ENCODE data around the gene CIB2. TPM values are rescaled to one million over a fixed set of nuclear protein-coding genes. Genes with fewer than 3 reads are reported as not detected.

The CIB2 gene
- total and polyA plus RNA-seq, 3 donors from 2014 or later = 24.9 to 43.6 (median 34.3) TPM

DNA sequence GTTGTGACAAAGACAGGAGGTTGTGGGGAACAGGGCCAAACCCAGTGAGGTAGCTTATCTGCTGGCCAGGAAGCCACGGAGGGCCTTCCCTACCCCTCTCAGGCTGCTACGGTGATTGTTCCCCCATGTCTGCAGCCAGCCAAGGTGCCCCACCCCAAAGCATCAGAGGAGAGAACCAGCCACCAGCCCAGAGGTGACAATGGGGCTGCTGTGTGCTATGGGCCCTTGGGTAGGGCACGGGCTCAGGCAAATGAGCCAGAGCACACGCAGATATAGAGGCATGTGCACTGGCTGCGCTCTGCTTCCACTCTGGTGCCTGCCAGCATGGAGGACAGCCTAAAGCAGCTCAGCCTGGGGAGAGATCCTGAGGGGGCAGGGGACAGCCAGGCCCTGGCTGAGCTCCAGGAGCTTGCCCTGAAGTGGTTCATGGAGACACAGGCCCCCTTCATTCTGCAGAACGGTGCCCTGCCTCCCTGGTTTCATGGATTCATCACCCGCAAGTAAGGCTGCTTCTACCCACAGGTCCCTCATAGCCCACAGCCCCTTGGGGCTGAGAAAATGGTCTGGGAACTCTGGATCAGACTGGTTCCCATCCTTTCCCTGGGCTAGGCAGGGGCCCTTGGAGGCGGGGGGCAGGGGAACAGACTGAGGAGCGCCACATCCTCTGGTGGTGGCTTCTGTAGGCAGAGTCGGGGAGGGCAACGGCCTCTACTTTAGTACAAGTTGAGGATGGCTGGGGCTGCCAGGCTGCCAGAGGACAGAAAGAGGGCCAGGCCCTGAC, 38.8 kb downstream of the CIB2 start, which contains the start of gene SH2D7:
Gene SH2D7 (plus strand): TSS at position 301 of the 781 bp plus-strand sequence. CDS start 24 bp downstream, at position 325.
- Histone ChIP-seq H3K4me3 (no peak within 1 kb of the TSS), H3K9me3 (no peaks in the 10 kb centered on the region), H3K27me3 (no peaks in the 10 kb centered on the region), H3K27ac (no peak within 1 kb of the TSS), H3K36me3 (ENCODE audit: low read depth, missing control alignments) (no peaks in the 10 kb centered on the region), H3K4me1 (no peaks in the 10 kb centered on the region)
- WGBS, 2 donors = 74 to 76% methylated on average over 4 to 11 of the region's 11 CpGs
- TF ChIP-seq POLR2A (IDR thresholded peaks at IDR 0.05) = no peak
- TF ChIP-seq, protein P1, sequence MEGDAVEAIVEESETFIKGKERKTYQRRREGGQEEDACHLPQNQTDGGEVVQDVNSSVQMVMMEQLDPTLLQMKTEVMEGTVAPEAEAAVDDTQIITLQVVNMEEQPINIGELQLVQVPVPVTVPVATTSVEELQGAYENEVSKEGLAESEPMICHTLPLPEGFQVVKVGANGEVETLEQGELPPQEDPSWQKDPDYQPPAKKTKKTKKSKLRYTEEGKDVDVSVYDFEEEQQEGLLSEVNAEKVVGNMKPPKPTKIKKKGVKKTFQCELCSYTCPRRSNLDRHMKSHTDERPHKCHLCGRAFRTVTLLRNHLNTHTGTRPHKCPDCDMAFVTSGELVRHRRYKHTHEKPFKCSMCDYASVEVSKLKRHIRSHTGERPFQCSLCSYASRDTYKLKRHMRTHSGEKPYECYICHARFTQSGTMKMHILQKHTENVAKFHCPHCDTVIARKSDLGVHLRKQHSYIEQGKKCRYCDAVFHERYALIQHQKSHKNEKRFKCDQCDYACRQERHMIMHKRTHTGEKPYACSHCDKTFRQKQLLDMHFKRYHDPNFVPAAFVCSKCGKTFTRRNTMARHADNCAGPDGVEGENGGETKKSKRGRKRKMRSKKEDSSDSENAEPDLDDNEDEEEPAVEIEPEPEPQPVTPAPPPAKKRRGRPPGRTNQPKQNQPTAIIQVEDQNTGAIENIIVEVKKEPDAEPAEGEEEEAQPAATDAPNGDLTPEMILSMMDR (IDR thresholded peaks at IDR 0.05) = no peak
- intact Hi-C loops (cut with DNase I; ENCODE audit: low total_unique reads) = no loop called here
- no peak for DNase-seq

DNA sequence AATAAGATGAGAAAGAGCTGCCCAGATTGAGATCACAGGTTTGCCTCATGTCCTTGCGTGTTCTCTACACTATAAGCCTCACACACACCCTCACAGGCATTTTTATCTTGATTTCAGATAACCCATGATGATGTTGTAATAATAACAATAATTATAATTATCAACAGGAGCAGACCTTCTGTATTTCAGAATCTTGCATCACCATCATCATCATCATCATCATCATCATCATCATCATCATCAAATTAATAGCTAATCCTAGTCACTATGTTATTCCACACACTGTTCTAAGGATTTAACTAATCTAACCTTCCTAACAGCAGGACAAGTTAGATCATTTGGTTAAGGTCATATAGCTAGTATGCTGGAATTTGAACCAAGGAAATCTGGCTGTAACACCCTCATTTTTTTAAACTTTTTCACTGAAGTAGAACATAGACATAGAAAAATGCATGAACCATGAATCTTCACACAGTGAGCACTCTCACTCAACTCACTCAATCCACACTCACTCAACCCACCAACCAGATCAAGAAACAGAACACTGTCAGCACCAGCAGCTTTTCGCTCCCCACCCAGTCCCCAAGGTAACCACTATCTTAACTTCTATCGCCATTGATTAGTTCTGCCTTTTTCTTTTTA, 40.7 kb downstream of the CIB2 start:
- intact Hi-C loops (cut with DNase I; ENCODE audit: low total_unique reads) = no loop called here

DNA sequence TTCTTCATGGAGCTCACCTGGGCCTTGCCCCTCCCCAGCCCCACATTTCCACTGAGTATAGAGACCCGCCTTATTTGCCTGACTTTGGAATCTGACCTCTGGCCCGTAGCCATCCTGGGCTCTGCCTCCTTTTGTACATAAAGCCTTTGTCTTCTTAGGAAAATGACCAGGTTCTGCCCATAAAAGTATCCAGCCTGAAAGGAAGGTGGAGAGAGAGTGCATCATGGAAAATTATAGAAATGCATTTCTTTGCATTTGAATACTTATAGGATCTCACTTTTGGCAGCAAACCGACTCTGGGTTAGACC, 42.5 kb downstream of the CIB2 start:
- no peak for TF ChIP-seq POLR2A (IDR thresholded peaks at IDR 0.05)
- TF ChIP-seq, protein P1 (IDR thresholded peaks at IDR 0.05) = no peak
- Histone ChIP-seq H3K27me3 (no peaks in the 10 kb centered on the region), H3K4me1 (peaks cover 7% of the 10 kb centered on the region), H3K36me3 (ENCODE audit: low read depth, missing control alignments) (no peaks in the 10 kb centered on the region), H3K27ac (no peak overlapping the region), H3K4me3 (no peak overlapping the region), H3K9me3 (no peaks in the 10 kb centered on the region)
- 85 to 86% methylated on average over 3 of the region's 3 CpGs for WGBS, 2 donors
- DNase-seq = no peak
- intact Hi-C loops (cut with DNase I; ENCODE audit: low total_unique reads) = no loop called here

More for the DNA sequence above, 40.7 kb downstream of the CIB2 start:
- H3K27me3 ChIP-seq = no peaks in the 10 kb centered on the region
- no peak overlapping the region for H3K4me3 ChIP-seq
- no peak for TF ChIP-seq POLR2A (IDR thresholded peaks at IDR 0.05)
- TF ChIP-seq, protein P1 (IDR thresholded peaks at IDR 0.05) = no peak
- DNase-seq = no peak
- no peaks in the 10 kb centered on the region for H3K9me3 ChIP-seq
- H3K27ac ChIP-seq = no peak overlapping the region
- 88% methylated on average over 3 of the region's 3 CpGs for WGBS, 2 donors
- H3K4me1 ChIP-seq = no peaks in the 10 kb centered on the region
- H3K36me3 ChIP-seq (ENCODE audit: low read depth, missing control alignments) = no peaks in the 10 kb centered on the region

DNA sequence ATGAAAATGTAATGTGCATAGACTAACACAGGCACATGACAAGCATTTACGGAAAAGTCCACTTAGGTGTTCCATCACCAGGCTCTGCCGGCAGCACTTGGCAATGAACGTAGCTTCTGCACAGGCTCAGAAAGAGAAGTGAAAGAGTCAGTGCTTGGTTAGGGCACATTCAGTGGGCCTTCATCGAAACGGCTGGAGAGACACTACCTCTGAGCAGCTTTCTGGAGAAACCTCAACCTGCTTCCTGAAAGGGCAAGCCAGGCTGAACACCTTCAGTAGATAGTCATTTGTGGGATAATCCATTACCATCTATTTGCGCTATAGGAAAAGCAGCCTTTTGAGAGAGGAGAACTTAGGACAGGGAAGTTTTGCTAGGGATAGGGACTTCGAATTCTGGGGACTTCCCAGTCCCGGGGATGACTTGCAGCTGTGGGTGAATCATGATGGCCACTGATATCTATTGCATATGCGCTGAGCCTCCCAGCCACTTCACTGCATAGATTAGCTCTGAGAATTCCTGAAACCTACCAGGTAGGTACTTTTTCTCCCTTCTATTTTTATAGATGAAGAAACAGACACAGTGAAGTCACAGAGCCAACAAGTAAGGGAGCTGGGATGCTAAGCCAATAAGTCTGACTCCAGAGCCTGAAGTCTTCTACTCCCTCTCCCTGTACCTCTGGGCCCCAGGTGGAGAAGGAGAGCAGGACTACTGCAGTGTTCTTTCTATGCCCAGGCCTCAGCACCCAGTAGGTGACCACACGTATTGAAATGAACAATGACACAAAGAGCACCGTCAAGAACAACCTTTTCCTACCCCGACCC, 43.1 kb downstream of the CIB2 start:
- Histone ChIP-seq H3K4me1 (peaks cover 7% of the 10 kb centered on the region), H3K9me3 (no peaks in the 10 kb centered on the region), H3K4me3 (no peak overlapping the region), H3K36me3 (ENCODE audit: low read depth, missing control alignments) (no peaks in the 10 kb centered on the region), H3K27ac (no peak overlapping the region), H3K27me3 (no peaks in the 10 kb centered on the region)
- intact Hi-C loops (cut with DNase I; ENCODE audit: low total_unique reads) = no loop called here
- TF ChIP-seq POLR2A (IDR thresholded peaks at IDR 0.05) = no peak
- 88% methylated on average over 12 of the region's 12 CpGs for WGBS, 2 donors
- no peak for DNase-seq

DNA sequence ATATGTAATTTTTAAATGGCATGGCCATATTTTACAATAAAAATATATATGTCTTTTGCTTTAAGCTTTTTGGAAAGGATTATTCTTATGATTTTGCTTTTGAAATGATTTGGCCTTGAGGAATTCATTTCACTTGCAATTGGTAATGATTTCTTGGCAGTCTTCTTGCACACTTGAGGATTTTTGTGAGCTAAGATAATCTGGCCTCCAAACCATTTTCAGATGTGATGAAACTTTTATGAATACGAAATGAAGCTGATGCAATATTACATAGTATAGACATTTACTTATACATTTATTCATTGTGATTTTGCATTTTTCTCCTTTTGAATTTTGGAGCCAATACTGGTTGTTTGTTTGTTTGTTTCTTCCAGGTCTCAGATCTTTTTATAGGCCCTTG, 45.3 kb downstream of the CIB2 start:
- Histone ChIP-seq H3K4me3 (no peak overlapping the region), H3K9me3 (no peaks in the 10 kb centered on the region), H3K27me3 (no peaks in the 10 kb centered on the region), H3K36me3 (ENCODE audit: low read depth, missing control alignments) (no peaks in the 10 kb centered on the region), H3K4me1 (peaks cover 7% of the 10 kb centered on the region), H3K27ac (no peak overlapping the region)
- no peak for TF ChIP-seq POLR2A (IDR thresholded peaks at IDR 0.05)
- TF ChIP-seq, protein P1 (IDR thresholded peaks at IDR 0.05) = no peak
- DNase-seq = no peak
- 51 to 61% methylated on average over 1 of the region's 1 CpG for WGBS, 2 donors
- intact Hi-C loops (cut with DNase I; ENCODE audit: low total_unique reads) = no loop called here
